ENCODE measurements around the gene LCN15. TPM values are rescaled to one million over a fixed set of nuclear protein-coding genes. Genes with fewer than 3 reads are reported as not detected.
"Not testable (repeated sequence)": the region's sequence is repeated elsewhere in the genome, so short reads cannot be mapped to it uniquely, and the experiment has no call there.

The LCN15 gene
- total RNA-seq, 1 experiment from 2014 or later = not detected

- ChIA-PET CTCF (interaction anchor here (0.9 to 3.5 kb wide), 2 partner anchors 246 to 257 kb away, joined by 3 to 24 read pairs; no protein-coding TSS in a partner anchor), POLR2A (interaction anchor here (5.0 kb wide), 1 partner anchor 19 kb away, joined by 33 read pairs; the partner anchor contains the start of gene RABL6)
- Mint-ChIP-seq H3K36me3 (ENCODE audit: insufficient read depth, unreplicated experiment) (peaks cover 18% of the 10 kb centered on the region), H3K27me3 (ENCODE audit: insufficient read depth, unreplicated experiment) (no peaks in the 10 kb centered on the region), H3K9me3 (ENCODE audit: unreplicated experiment) (no peaks in the 10 kb centered on the region), H3K4me1 (ENCODE audit: insufficient read depth, unreplicated experiment) (peaks cover 5% of the 10 kb centered on the region), H3K4me3 (ENCODE audit: unreplicated experiment) (no peak overlapping the region), H3K27ac (ENCODE audit: low read depth, unreplicated experiment) (no peak overlapping the region)
- intact Hi-C loops (cut with micrococcal nuclease) = no loop called here
- TF ChIP-seq, protein P1, sequence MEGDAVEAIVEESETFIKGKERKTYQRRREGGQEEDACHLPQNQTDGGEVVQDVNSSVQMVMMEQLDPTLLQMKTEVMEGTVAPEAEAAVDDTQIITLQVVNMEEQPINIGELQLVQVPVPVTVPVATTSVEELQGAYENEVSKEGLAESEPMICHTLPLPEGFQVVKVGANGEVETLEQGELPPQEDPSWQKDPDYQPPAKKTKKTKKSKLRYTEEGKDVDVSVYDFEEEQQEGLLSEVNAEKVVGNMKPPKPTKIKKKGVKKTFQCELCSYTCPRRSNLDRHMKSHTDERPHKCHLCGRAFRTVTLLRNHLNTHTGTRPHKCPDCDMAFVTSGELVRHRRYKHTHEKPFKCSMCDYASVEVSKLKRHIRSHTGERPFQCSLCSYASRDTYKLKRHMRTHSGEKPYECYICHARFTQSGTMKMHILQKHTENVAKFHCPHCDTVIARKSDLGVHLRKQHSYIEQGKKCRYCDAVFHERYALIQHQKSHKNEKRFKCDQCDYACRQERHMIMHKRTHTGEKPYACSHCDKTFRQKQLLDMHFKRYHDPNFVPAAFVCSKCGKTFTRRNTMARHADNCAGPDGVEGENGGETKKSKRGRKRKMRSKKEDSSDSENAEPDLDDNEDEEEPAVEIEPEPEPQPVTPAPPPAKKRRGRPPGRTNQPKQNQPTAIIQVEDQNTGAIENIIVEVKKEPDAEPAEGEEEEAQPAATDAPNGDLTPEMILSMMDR (IDR thresholded peaks at IDR 0.05; ENCODE audit: unreplicated experiment) = no peak
- DNase-seq (ENCODE audit: unreplicated experiment) = no peak
- no TSS peak for BruUV-seq (replicated peaks)
These were observed 25.2 kb upstream of the LCN15 start for GRCh38 chr9:136789523-136789937.

DNA sequence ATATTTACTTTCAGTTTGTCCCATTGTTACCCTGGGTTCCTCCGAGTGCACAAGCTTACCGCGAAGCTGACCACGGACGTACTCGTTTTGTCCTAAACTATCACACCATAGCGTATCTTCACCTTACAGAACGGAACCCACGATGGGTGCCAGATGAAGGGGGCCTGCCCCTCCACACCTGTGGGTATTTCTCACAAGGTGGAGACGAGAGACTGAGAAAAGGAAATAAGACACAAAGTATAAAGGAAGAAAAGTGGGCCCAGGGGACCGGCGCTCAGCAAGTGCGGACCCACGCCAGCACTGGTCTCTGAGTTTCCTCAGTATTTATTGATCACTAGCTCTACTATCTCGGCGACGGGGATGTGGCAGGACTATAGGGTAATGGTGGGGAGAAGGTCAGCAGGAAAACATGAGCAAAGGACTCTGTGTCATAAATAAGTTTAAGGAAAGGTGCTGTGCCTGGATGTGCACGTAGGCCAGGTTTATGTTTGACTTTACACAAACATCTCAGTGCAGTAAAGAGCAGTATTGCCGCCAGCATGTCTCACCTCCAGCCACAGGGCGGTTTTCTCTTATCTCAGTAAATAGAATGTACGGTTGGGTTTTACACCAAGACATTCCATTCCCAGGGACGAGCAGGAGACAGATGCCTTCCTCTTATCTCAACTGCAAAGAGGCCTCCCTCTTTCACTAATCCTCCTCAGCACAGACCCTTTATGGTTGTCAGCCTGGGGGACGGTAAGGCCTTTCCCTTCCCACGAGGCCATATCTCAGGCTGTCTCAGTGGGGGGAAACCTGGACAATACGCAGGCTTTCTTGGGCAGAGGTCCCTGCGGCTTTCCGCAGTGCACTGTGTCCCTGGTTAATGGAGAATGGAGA lies 24.6 kb upstream of the LCN15 start:
- H3K4me3 Mint-ChIP-seq (ENCODE audit: unreplicated experiment); intact Hi-C loops (cut with micrococcal nuclease); DNase-seq (ENCODE audit: unreplicated experiment); H3K9me3 Mint-ChIP-seq (ENCODE audit: unreplicated experiment); BruUV-seq (replicated peaks); H3K4me1 Mint-ChIP-seq (ENCODE audit: insufficient read depth, unreplicated experiment); H3K27ac Mint-ChIP-seq (ENCODE audit: low read depth, unreplicated experiment); H3K27me3 Mint-ChIP-seq (ENCODE audit: insufficient read depth, unreplicated experiment): not testable (repeated sequence)
- peaks cover 12% of the 10 kb centered on the region for H3K36me3 Mint-ChIP-seq (ENCODE audit: insufficient read depth, unreplicated experiment)
- POLR2A ChIA-PET = interaction anchor here (0.7 to 1.3 kb wide), 2 partner anchors 19 to 22 kb away, joined by 3 to 5 read pairs; partner anchors contain the start of gene RABL6
- CTCF ChIA-PET = interaction anchor here (0.6 to 3.5 kb wide), 6 partner anchors 14 to 270 kb away, joined by 3 to 24 read pairs (median 4); no protein-coding TSS in a partner anchor

DNA sequence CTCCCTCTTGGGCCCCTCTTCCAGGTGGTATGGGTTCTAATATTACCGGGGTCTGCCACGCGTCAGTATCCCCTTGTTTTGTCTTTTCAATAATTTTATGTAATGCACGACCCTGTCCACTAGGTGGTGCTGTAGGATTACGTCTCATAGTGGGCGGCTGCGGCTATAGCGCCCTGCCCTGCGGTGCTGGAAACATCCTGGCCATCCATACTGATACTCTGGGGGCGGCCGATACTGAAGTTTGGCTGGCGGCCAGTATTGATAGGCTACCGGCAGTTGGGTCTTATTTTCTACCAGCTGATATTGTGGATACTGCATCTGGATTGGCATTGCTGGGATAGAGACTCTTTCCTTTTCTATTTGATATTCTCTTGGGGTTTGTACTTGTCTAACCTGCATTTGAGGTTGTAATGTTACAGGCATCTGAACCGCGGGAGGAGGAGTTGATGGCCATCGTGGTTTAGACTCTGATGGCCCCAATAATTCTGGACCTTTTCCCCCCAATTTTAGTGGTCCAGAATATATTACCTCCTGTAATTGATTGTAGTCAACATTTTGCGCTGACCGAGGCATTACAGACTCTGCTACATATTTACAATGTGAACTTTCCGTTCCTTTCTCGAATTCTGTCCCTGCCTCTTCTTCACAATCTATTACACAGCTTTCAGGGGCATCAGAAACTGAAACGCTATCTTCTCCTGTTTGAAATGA lies 23.5 kb upstream of the LCN15 start:
- TF ChIP-seq, protein P1 (IDR thresholded peaks at IDR 0.05; ENCODE audit: unreplicated experiment) = peak; percentile 90
- no TSS peak for BruUV-seq (replicated peaks)
- H3K36me3 Mint-ChIP-seq (ENCODE audit: insufficient read depth, unreplicated experiment) = peaks cover 8% of the 10 kb centered on the region
- ChIA-PET CTCF (interaction anchor here (0.6 to 3.5 kb wide), 19 partner anchors 10 to 1084 kb away, joined by 3 to 24 read pairs (median 3); partner anchors contain the start of gene SAPCD2), POLR2A (interaction anchor here (1.3 kb wide), 1 partner anchor 20 kb away, joined by 5 read pairs; the partner anchor contains the start of gene RABL6)
- no peak overlapping the region for H3K4me3 Mint-ChIP-seq (ENCODE audit: unreplicated experiment)
- H3K9me3 Mint-ChIP-seq (ENCODE audit: unreplicated experiment) = no peaks in the 10 kb centered on the region
- no peak overlapping the region for H3K27ac Mint-ChIP-seq (ENCODE audit: low read depth, unreplicated experiment)
- peak; percentile 66 for DNase-seq (ENCODE audit: unreplicated experiment)
- H3K27me3 Mint-ChIP-seq (ENCODE audit: insufficient read depth, unreplicated experiment) = no peaks in the 10 kb centered on the region
- intact Hi-C loops (cut with micrococcal nuclease) = loop anchor here (1.0 kb wide), 1 partner anchor 247 kb away; no protein-coding TSS in a partner anchor
- peaks cover 5% of the 10 kb centered on the region for H3K4me1 Mint-ChIP-seq (ENCODE audit: insufficient read depth, unreplicated experiment)

DNA sequence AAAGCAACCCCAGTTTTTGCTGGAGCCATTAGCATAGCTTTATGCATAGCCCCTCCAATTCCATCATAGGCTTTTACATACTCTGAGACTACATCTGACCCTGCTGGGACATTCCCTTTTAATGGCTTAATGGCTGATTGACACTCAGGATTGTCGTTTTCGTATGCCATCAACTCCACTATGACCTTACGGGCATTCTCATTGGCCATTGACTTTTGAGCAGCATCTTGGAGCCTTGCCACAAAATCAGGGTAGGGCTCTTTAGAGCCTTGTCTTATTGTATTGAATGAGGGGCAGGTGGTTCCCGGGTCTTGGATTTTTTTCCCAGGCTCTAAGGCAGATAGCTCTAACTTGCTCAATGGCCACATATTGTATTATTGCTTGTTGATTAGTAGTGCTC lies 22.7 kb upstream of the LCN15 start:
- POLR2A ChIA-PET; H3K27me3 Mint-ChIP-seq (ENCODE audit: insufficient read depth, unreplicated experiment); DNase-seq (ENCODE audit: unreplicated experiment); H3K4me1 Mint-ChIP-seq (ENCODE audit: insufficient read depth, unreplicated experiment); H3K27ac Mint-ChIP-seq (ENCODE audit: low read depth, unreplicated experiment); H3K9me3 Mint-ChIP-seq (ENCODE audit: unreplicated experiment); H3K36me3 Mint-ChIP-seq (ENCODE audit: insufficient read depth, unreplicated experiment); BruUV-seq (replicated peaks); H3K4me3 Mint-ChIP-seq (ENCODE audit: unreplicated experiment): not testable (repeated sequence)
- CTCF ChIA-PET = interaction anchor here (0.6 to 3.5 kb wide), 14 partner anchors 9 to 1083 kb away, joined by 3 to 24 read pairs (median 4); partner anchors contain the start of gene SAPCD2
- intact Hi-C loops (cut with micrococcal nuclease) = loop anchor here (1.0 kb wide), 1 partner anchor 248 kb away; no protein-coding TSS in a partner anchor

Measured in MCF 10A (cell line).